GM19324 (cell line): ENCODE data around the gene PSMD8.

ENCODE experiments used
- ATAC-seq: cut with Tn5 transposase; IDR thresholded peaks from one replicate; pipeline ENCODE4 v1.9.1; 2021; ENCODE audit warnings: mild to moderate bottlenecking, moderate library complexity; ENCODE audit not compliant: unreplicated experiment, low FRiP score

PSMD8 gene

DNA sequence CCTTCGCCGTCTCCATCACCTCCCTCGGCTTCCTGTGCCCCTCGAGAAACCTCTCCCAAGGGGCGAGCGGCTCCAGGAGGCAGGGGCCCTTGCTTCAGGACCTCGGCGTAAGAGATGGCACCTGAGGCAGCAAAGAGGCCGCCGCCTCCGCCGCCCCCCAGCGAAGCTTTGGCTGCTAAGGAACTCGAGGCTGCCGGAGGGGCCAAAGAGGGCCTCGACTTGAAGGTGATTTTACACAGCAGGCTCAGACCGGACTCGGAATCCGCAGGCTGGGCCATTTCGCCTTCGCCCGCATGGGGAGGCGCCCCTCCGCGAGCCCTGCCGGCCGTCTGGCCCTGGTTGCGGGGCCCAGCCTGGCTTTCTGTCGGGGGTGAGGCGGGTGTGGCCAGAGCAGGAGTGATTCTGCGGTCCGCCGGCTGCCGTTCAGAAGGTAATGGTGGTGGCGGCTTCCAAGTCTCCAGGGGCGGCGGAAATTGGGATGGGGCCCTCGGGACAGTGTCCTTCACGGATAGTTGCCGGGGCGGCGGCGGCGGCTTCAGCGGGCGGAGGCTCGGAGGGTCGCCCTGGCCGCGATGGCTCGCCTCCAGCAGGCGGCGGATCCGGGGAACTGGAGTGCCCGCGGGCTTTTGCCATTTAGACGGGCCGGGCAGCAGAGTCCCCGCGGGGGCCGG, 12.1 kb downstream of the PSMD8 start:
- no peak for ATAC-seq

DNA sequence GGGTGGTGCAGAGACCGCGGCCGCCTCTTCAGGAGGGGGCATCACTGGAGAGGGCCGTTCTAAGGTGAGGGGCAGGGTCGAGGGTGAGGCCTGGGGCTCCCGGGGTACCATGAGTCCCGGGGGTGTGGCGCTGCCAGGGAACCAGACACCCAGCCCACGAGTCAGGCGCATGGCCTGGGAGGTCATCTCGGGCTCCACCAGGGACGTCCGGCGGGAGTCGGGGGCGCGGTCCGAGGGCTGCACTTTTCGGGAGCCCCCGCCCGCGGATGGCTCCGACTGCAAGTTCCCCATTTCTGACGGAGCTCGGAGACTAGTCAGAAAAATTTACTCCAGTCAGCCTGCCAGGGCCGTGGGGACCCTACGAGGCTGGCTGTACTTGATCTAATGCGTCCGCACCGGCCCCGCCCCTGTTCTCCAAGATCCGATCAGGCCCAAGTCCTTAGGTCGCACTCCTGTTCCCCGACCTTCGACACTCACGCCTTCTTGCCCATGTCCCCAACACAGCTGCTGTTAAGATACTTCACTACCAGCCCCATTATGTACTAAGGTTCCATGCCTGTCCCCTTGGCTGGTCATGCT, 12.7 kb downstream of the PSMD8 start:
- ATAC-seq, result no peak

DNA sequence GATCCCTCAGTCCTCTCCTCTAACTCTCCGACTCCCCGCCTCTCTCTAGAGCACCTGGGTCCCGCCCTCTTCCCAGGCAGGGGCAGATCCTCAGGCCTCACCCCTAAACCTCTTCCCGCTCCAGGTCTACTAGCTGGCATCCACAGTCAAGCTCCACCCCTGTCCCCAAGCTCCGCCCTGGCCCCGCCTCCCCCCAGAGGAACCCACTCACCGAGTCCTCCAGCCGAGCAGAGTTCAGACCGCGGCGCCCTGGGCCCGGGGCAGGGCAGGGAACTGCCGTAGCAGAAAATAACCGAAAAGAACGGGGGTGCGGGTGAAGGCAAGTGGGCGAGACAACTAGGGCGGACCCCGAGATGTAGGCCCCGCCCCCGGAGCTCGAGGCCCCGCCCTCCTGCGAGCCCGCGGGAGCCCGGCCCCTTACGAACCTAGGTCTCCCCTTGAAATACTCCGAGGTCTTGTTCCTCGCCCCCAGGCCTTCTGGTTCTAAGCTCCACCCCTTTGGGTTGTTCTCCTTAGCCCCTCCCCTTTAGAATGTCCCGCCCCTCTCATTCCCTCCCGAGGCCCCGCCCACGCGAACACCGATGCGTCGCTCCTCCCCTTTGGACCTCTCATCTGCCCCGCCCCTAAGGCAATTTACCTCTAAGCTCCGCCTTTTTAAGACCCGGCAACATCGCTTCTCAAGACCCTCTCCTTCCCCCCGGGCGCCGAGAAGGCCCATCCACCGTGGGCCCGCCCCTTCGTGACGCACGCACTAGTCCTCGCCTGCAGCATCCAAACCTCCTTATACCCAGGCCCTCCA, 13.4 kb downstream of the PSMD8 start, which contains the start of gene GGN:
Gene GGN (minus strand): TSS at position 485 of the 799 bp plus-strand sequence. CDS start 773 bp downstream, outside the sequence.
- ATAC-seq, result no peak

DNA sequence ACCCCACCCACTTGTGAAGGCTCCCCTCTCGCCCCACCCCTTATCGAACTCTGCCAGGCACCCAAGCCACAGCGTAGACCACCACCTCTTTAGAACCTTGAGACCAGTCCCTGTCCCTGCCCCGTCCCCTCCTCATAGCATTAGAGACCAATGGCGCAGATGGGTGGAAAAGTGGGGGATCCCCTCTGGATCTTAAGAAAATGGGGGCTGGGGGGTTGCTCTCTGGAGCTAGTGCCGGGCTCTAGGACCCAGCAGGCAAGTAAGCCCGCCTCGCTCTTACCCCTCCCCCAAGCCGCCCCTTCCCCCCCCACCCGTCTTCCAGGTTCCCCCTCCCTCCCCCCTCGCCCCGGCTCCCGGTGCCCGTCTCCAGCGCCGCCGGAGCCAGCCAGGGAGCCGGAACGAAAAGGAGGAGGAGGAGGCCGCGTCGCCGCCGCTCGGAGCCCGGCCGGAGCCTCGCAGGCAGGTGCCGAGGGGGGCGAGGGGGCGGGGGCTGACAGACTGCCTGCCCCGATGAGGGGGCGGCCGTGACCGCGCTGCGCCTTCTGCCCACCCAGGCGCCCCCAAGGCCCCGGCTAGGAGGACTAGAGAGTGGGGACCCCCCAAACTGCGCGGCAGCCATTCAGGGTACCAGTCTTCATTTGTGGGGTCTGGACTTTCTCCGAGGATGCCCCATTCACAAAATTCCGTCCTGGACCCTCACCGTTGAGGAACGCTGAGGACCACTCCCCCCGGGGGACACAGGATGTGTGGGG, 14.2 kb downstream of the PSMD8 start, which contains the start of gene SPRED3:
Gene SPRED3 (plus strand): TSS at position 349 of the 752 bp plus-strand sequence. CDS start 1,606 bp downstream, outside the sequence.
- ATAC-seq, result no peak

DNA sequence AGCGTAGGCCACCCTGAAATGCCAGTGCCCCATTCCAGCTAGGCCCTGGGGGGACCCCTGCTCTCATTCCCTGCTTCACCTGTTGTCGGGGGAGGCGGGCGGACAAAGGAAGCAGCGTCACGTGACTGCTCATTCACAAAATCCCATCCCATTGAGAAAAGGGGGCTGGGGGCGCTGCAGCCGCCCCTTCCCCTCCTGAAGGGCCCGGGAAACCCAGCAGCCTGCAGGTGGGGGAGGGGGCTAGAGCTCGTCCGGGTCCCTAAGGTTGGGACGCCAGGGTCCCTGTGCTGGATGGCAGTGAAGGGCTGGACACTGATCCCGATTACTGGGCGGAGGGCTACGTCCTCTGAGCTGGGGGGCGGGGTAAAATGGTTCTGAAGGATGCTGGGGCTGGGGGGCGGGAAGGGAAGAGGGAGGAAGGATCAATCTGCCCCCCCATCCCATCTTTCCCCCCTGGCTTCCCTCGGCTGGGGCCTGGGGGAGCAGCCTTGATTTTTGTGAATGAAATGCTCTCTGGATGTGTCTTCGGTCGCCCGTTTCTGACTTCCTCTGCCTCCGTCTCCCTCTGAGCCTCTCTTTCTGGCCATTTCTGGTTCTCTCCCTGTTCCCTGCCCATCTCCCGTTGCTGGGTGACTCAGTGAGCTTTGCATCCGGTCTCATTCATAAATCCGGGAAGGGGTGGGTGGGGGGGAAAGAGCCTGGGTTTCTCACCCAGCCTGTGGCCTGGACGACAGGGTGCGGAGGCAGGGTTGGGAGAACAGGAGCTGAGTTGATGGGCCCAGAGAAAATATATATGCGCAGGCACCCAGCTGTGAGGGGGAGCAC, 14.9 kb downstream of the PSMD8 start:
- no peak for ATAC-seq

DNA sequence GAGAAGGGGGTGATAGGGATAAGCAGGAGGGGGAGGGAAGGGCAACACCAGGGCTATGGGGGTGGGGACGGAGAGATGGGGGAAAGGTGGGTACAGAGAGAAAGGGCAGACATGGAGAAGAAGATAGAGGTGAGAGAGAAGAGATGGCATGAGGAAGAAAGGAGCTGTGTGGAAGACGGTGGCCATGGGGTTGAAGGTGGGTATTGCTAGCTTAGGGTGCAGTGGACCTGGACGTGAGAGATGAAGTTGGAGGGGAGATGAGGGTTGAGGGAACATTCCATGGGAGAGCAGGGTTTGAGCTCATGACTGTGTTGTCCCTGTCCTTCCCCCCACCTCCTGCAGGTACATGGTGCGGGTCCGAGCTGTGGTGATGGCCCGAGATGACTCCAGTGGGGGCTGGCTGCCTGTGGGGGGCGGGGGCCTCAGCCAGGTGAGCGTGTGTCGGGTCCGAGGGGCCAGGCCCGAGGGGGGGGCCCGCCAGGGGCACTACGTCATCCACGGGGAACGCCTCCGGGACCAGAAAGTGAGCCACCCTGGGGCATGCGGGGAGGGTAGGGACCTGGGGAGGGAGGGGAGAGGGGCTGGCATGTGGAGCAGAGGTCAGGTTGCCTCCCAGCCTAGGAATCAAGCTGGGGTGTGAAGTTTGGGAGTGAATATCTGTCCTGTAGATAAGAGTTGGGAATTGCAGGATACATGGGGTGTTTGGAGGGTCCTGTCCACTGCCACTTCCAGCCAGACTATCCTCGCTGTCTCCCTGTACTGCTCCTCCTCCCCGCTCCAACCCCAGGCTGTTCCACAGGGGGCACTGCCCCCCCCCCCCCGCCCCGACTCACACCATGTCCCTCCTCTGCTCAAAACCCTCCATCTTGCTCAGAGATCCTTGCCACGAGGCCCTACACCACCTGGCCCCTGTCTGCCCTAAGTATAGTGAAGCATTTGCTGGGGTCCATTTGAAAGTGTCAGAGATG, 15.9 kb downstream of the PSMD8 start:
- ATAC-seq, result no peak

DNA sequence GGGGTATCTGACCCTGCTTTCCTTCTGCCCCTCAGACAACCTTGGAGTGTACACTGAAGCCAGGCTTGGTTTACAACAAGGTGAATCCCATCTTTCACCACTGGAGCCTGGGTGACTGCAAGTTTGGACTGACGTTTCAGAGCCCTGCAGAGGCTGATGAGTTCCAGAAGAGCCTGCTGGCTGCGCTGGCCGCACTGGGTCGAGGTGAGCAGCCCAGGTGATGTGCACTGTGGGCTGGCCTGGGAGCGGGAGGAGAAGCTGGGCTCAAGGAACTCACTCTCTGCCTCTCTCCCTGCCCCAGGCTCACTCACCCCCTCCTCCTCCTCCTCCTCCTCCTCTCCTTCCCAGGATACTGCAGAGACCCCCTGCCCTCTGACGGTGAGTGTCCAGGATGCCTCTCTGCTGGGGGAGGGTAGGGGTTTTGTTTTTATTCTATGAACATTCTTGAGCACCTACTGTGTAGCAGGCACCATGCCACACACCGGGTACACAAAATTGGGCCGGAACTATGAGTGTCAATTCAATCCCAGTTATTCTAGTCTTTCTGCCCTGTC, 17.6 kb downstream of the PSMD8 start:
- ATAC-seq, result no peak

DNA sequence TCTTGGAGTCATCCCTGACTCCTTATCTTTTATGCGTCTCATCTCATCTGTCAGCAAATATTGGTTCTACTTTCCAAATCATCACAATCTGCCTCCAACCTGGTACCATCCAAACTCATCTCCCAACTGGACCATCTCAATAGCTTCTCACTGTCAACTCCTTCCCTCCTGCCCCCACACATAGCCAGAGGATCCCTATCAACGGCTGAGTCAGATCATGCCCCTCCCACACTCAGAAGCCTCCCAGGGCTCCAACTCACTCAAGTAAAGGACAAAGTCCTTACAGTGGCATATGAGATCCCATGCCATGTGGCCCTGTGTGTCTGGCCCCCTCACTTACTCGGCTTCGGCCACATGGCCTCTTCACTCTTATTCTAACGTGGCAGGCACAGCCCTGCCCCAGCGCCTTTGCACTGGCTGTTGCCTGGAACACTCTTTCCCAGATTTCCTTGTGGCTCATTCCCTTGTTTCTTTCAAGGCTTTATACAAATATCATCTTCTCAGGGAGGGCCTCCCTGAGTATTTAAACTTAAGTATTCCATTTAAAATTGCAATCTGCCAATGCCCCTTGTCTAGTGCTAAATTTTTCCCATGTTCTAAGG, 18.4 kb downstream of the PSMD8 start:
- ATAC-seq, result no peak

DNA sequence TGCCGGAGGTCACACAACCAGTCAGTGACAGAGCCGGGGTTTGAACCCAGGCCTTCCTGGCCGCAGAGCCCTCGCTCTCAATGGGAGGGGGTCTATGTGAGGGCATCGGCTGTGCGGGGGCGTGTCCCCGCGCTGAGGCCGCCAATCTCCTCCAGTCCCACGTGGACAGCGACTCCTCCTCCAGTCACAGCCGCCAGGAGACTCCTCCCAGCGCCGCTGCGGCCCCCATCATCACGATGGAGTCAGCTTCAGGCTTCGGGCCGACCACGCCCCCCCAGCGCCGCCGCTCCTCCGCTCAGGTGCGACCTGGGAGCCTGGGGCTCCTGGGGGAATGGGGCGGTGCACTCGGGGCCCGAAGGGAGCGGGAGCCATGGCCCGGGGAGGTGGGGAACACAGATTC, 20.1 kb downstream of the PSMD8 start:
- ATAC-seq, result no peak

DNA sequence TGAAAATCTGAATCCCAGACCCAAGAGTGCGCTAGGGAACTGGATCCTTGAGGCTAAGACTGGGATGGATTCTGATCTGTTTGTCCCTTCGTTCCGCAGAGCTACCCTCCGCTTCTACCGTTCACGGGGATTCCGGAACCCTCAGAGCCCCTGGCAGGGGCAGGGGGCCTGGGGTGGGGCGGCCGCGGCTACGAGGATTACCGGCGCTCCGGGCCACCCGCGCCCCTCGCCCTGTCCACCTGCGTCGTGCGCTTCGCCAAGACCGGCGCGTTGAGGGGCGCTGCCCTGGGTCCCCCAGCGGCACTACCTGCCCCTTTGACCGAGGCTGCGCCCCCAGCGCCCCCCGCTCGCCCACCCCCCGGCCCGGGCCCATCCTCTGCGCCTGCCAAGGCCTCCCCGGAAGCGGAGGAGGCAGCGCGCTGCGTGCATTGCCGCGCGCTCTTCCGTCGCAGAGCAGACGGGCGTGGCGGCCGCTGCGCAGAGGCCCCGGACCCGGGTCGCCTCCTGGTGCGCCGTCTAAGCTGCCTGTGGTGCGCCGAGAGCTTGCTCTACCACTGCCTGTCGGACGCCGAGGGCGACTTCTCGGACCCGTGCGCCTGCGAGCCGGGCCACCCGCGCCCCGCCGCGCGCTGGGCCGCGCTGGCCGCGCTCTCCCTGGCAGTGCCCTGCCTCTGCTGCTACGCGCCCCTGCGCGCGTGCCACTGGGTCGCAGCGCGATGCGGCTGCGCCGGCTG, 21.2 kb downstream of the PSMD8 start:
- no peak for ATAC-seq

DNA sequence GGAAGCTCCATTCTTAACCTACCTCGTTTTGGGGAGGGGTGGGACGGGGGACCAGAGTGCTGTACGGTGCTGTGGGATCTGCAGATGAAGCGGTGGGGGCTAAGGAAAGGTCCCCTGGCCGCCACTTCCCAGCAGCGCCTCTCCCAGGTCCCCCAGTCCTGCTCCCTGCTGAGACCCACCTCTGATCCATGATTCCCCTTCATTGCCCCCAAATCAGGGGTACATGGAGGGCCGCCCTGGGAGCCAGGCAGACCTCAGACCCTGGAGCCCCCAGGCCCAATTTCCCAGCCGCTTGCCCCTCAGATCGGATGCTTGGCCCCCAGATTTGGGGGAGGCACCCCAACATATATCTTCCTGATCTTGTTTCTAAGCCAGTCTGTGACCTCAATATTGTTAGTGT, 24.7 kb downstream of the PSMD8 start:
- ATAC-seq, result no peak

DNA sequence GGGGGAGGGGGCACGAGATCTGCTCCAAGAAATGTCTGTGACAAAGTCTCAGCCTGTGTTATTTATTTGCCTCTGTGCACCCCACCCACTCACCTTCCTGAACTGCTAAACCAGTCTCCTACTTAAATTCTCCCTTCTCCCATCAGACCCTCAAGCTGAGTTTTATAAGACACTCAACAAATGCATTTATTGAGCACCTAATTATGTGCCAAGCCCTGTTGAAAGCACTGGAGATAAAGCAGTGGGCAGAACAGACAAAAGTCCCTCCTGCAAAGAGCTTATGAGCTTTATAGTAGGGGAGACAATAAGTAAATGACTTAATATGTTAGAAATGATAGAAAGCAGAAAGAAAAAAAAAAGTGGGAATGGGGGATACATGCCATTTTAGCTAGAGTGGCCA, 25.2 kb downstream of the PSMD8 start:
- no peak for ATAC-seq

DNA sequence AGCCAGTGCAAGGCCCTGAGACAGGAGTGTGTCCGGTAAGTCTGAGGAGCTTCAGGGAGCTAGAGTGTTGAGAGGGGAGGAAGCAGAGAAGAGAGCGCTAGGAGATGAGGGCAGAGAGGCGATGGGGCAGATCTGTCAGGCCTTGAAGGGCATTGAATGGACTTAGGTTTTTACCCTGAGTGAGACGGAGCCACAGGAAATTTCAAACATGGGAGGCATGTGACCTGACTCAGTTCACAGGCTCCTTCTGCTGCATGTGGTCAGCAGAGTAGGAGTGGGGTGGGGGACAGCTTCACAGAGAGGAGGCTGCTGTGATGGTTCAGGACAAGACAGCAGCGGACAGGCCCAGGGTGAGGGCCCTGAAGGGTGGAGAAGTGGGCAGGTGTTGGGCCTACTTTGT, 26.0 kb downstream of the PSMD8 start:
- ATAC-seq, result no peak

DNA sequence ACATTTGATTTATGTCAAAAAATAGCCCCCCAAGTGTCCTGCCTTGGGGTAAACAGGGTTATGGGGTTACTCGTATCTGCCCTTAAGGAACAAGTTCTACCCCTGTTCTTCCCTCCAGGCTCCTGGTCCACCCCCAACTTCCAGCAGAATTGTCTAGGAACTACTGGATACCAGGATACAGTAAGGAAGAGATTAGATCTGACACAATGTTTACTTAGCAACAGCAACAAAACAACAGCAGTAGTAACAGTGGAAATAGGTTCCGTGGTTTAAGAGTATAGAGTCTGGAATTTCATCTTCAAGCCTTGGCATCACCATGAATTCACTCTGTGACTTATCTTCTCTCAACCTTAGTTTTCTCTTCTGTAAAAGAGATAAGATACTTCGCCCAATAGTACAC, 26.8 kb downstream of the PSMD8 start:
- ATAC-seq, result no peak

DNA sequence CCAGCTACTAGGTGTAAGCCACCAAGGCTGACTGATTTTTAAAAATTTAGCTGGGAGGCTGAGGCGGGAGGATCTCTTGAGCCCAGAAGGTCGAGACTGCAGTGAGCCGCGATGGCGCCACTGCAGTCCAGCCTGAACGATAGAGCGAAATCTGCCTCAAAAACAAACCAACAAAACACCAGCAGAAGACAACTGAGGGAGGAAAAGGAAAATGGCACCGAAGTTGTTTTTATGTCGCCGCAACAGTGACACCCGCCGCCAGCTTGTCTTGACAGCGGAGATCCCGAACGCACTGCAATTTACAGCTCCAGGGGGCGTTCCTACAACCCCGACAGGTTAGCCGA, 28.2 kb downstream of the PSMD8 start:
- ATAC-seq, result peak; percentile 1

DNA sequence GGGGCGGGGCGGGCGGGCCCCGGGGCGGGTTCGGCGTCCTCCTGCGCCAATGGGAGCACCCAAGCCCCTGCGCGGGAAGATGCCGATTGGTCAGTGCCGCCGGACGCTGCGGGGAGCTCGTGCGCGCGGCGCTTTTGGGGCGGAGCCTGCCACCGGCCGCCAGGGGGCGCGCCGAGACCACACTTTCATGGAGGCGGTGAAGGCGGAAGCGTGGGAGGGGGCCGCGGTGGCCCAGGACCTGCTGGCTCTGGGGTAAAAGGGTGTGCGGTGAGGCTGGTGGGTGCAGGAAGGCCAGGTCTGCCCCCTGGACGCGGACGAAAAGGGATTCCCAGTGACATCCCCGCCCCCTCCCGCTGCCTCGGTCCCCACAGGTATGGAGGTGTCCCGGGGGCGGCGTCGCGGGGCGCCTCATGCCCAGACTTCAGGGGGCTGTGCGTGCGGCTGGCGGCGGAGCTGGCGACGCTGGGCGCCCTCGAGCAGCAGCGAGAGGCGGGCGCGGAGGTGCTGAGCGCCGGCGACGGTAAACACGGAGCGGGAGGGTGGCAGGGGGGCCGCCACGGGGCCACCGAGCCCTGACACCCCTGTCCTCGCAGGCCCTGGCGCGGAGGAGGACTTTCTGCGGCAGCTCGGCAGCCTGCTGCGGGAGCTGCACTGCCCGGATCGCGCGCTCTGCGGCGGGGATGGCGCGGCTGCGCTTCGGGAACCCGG, 28.8 kb downstream of the PSMD8 start, which contains the start of gene FAM98C:
Gene FAM98C (plus strand): TSS at position 127 of the 708 bp plus-strand sequence. CDS start 61 bp downstream, at position 188.
- ATAC-seq, result peak; percentile 97

DNA sequence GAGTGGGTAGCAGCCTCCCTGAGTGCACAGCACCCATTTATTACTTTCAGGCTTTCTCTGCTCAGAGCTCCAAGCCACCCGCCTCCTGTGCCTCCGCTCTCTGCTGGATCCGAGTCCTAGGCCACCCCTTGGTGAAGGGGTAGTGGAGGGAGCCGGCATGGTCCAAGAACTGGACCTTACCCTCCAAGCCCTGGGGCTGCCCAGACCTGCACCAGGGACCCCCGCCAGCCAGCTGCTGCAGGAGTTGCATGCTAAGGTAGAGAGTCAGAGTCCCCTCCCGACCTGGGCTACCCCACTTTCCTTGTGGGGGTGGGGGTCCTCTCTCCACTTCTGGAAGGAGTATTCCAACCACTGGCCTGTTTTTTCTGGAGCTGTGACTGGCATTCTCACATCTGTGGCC, 30.5 kb downstream of the PSMD8 start:
- no peak for ATAC-seq
